Fibroblast of villous mesenchyme (primary cell): Measurements from ENCODE around the gene AKAP13. TPM values are rescaled to one million over a fixed set of nuclear protein-coding genes. Genes with fewer than 3 reads are reported as not detected.

Experiments
- DNase-seq: peaks from one replicate; pipeline ENCODE4 v3.0.0-alpha.2; 2010; ENCODE audit warnings: low read depth
- H3K4me3 ChIP-seq: 2 replicates; pipeline ENCODE4 v1.5.1; 2011; ENCODE audit warnings: low read depth, mild to moderate bottlenecking, low read length
- CTCF ChIP-seq: IDR thresholded peaks from 2 replicates; pipeline ENCODE4 v1.5.1; 2012; ENCODE audit warnings: low read depth, mild to moderate bottlenecking, low read length; ENCODE audit not compliant: insufficient read depth
- total RNA-seq: library from RNA; depleted of rRNA; stranded (reverse); fragments of >200 nt; gene quantifications from 2 replicates; pipeline ENCODE4 v1.2.3, GENCODE V29; 2012

AKAP13 gene
- total RNA-seq, 1 donor: 164 TPM

GRCh38 chr15:85727068-85727467 lies 346.7 kb downstream of the AKAP13 start:
- TF ChIP-seq CTCF: no peak
- DNase-seq: peak; percentile 79
- no peak overlapping the region for H3K4me3 ChIP-seq

- DNase-seq: peak; percentile 80
- H3K4me3 ChIP-seq: no peak overlapping the region
- TF ChIP-seq CTCF: peak; percentile 67
Measured at GRCh38 chr15:85730001-85730820, 349.8 kb downstream of the AKAP13 start.

GRCh38 chr15:85733416-85733815 lies 353.0 kb downstream of the AKAP13 start:
- H3K4me3 ChIP-seq: no peak overlapping the region
- no peak for DNase-seq
- TF ChIP-seq CTCF: no peak

- H3K4me3 ChIP-seq: no peak overlapping the region
- DNase-seq: no peak
- TF ChIP-seq CTCF: no peak
Measured at GRCh38 chr15:85737061-85737460, 356.7 kb downstream of the AKAP13 start.

- DNase-seq: no peak
- TF ChIP-seq CTCF: no peak
- no peak overlapping the region for H3K4me3 ChIP-seq
Measured at GRCh38 chr15:85741021-85741421, 360.6 kb downstream of the AKAP13 start.

GRCh38 chr15:85741662-85742061 lies 361.3 kb downstream of the AKAP13 start:
- H3K4me3 ChIP-seq: no peak overlapping the region
- no peak for DNase-seq
- TF ChIP-seq CTCF: no peak

- DNase-seq: peak; percentile 78
- no peak for TF ChIP-seq CTCF
- no peak overlapping the region for H3K4me3 ChIP-seq
Measured at GRCh38 chr15:85742186-85742821, 361.9 kb downstream of the AKAP13 start.
